Neural cell (in vitro differentiated cells): ENCODE data around the gene TMEM260. TPM values are rescaled to one million over a fixed set of nuclear protein-coding genes. Genes with fewer than 3 reads are reported as not detected.

Experiments used
- H2AFZ ChIP-seq: fragments of 200-600, 300-800 bp; sonication (generic), shearing (Covaris generic); 2 replicates; pipeline ENCODE4 v1.6.0; 2014; ENCODE audit warnings: low read depth, mild to moderate bottlenecking, antibody characterized with exemption, low read length, moderate library complexity
- H3F3A ChIP-seq: fragments of 200-600 bp; shearing (Covaris generic); 2 replicates; pipeline ENCODE4 v1.6.1; 2016; ENCODE audit warnings: mild to moderate bottlenecking, moderate library complexity, mixed read lengths, antibody characterized with exemption, low read length; ENCODE audit not compliant: insufficient read depth, poor library complexity, severe bottlenecking
- H3K27ac ChIP-seq: fragments of 200-600, 300-800 bp; sonication (generic), shearing (Covaris generic); 2 replicates; pipeline ENCODE4 v1.5.1; 2014; ENCODE audit warnings: mild to moderate bottlenecking, low read length, moderate library complexity
- H3K27me3 ChIP-seq: fragments of 300-800, 200-600 bp; sonication (generic), shearing (Covaris generic); 2 replicates; pipeline ENCODE4 v1.6.0; 2014; ENCODE audit warnings: mild to moderate bottlenecking, low read depth, low read length, moderate library complexity; ENCODE audit not compliant: insufficient read depth
- H3K36me3 ChIP-seq: fragments of 300-800, 200-600 bp; sonication (generic), shearing (Covaris generic); 2 replicates; pipeline ENCODE4 v1.5.1; 2014; ENCODE audit warnings: mild to moderate bottlenecking, antibody characterized with exemption, low read length, moderate library complexity; ENCODE audit not compliant: insufficient read depth
- H3K4me2 ChIP-seq: fragments of 300-800, 200-600 bp; sonication (generic), shearing (Covaris generic); 2 replicates; pipeline ENCODE4 v1.6.0; 2014; ENCODE audit warnings: mild to moderate bottlenecking, low read length
- H3K4me3 ChIP-seq: fragments of 300-800, 200-600 bp; sonication (generic), shearing (Covaris generic); 2 replicates; pipeline ENCODE4 v1.5.1; 2014; ENCODE audit warnings: mild to moderate bottlenecking, low read length, moderate library complexity
- H3K79me2 ChIP-seq: fragments of 200-600 bp; shearing (Covaris generic); replicated peaks from 2 replicates; pipeline ENCODE4 v1.6.0; 2014; ENCODE audit warnings: mild to moderate bottlenecking, low read length, moderate library complexity; ENCODE audit not compliant: insufficient read depth
- H3K9ac ChIP-seq: fragments of 300-800, 200-600 bp; sonication (generic), shearing (Covaris generic); 2 replicates; pipeline ENCODE4 v1.6.1; 2016; ENCODE audit warnings: mild to moderate bottlenecking, low read length, mixed read lengths
- H3K9me2 ChIP-seq: fragments of 200-600 bp; shearing (Covaris generic); 2 replicates; pipeline ENCODE4 v1.6.1; 2016; ENCODE audit warnings: mild to moderate bottlenecking, low read length, mixed read lengths; ENCODE audit not compliant: insufficient read depth
- H3K9me3 ChIP-seq: fragments of 200-600, 300-800 bp; sonication (generic), shearing (Covaris generic); 2 replicates; pipeline ENCODE4 v1.6.1; 2016; ENCODE audit warnings: mild to moderate bottlenecking, mixed run types, low read length, moderate library complexity, mixed read lengths
- H4K20me1 ChIP-seq: fragments of 200-600 bp; shearing (Covaris generic); 2 replicates; pipeline ENCODE4 v1.6.1; 2016; ENCODE audit warnings: mild to moderate bottlenecking, mixed run types; ENCODE audit not compliant: insufficient read depth
- CTCF ChIP-seq: fragments of 450-650 bp; IDR thresholded peaks from 2 replicates; pipeline ENCODE4 v1.5.1; 2014; ENCODE audit warnings: antibody characterized with exemption, mild to moderate bottlenecking, moderate library complexity; ENCODE audit not compliant: poor library complexity, severe bottlenecking
- EP300 ChIP-seq: fragments of 450-650 bp; conservative IDR thresholded peaks from 2 replicates; pipeline ENCODE4 v1.6.1; 2014; ENCODE audit warnings: antibody characterized with exemption, mild to moderate bottlenecking, moderate library complexity; ENCODE audit not compliant: poor library complexity, severe bottlenecking
- EZH2 ChIP-seq: fragments of 200-600, 300-800 bp; shearing (Covaris generic), sonication (generic); IDR thresholded peaks from 2 replicates; pipeline ENCODE4 v1.6.1; 2014; ENCODE audit warnings: antibody characterized with exemption, low read length, borderline replicate concordance, mild to moderate bottlenecking; ENCODE audit not compliant: insufficient read depth, poor library complexity, severe bottlenecking
- MXI1 ChIP-seq: fragments of 450-650 bp; conservative IDR thresholded peaks from 2 replicates; pipeline ENCODE4 v1.6.1; 2014; ENCODE audit warnings: antibody characterized with exemption, mild to moderate bottlenecking; ENCODE audit not compliant: poor library complexity, severe bottlenecking
- POLR2AphosphoS5 ChIP-seq: IDR thresholded peaks from 2 replicates; pipeline ENCODE4 v1.6.1; 2012
- RAD21 ChIP-seq: fragments of 450-650 bp; conservative IDR thresholded peaks from 2 replicates; pipeline ENCODE4 v1.6.1; 2014; ENCODE audit warnings: antibody characterized with exemption, mild to moderate bottlenecking, moderate library complexity
- SMC3 ChIP-seq: fragments of 450-650 bp; conservative IDR thresholded peaks from 2 replicates; pipeline ENCODE4 v1.6.1; 2014; ENCODE audit warnings: antibody characterized with exemption, mild to moderate bottlenecking, moderate library complexity; ENCODE audit not compliant: poor library complexity
- TAF1 ChIP-seq: IDR thresholded peaks from 2 replicates; pipeline ENCODE4 v1.6.1; 2012; ENCODE audit warnings: low read depth
- polyA plus RNA-seq: library from polyadenylated mRNA; depleted of rRNA; stranded (reverse); fragments of >200 nt; gene quantifications from 2 replicates; pipeline ENCODE4 v1.2.3, GENCODE V29; 2014
- TF ChIP-seq, protein P1 (sequence below): IDR thresholded peaks from 2 replicates; pipeline ENCODE4 v1.6.1; 2012; ENCODE audit warnings: borderline replicate concordance

Gene TMEM260
- polyA plus RNA-seq, 1 donor from 2014 or later = 67.0 TPM

DNA sequence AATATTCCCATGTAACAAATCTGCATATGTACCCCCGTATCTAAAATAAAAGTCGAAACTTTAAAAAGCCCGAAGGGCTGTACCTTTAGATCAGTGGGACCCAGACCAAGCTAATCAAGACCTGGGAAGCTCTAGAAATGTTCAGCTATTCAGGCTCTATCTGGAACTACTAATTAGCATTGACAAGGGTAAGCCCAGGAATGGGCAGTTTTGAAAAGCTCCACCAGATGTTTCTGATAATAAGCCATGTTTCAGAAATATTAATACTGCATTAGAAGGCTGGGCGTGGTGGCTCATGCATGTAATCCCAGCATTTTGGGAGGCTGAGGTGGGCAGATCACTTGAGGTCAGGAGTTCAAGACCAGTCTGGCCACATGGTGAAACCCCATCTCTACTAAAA, 20.4 kb upstream of the TMEM260 start:
- Histone ChIP-seq H3K4me3 (no peak overlapping the region), H3K79me2 (no peaks in the 10 kb centered on the region), H3K27ac (no peak overlapping the region), H3K27me3 (no peaks in the 10 kb centered on the region), H3K9me3 (no peaks in the 10 kb centered on the region), H3F3A (no peaks in the 10 kb centered on the region), H2AFZ (no peak overlapping the region), H3K9ac (no peak overlapping the region), H3K9me2 (no peaks in the 10 kb centered on the region), H3K36me3 (no peaks in the 10 kb centered on the region), H3K4me2 (no peak overlapping the region), H4K20me1 (no peaks in the 10 kb centered on the region)
- TF ChIP-seq, protein P1, sequence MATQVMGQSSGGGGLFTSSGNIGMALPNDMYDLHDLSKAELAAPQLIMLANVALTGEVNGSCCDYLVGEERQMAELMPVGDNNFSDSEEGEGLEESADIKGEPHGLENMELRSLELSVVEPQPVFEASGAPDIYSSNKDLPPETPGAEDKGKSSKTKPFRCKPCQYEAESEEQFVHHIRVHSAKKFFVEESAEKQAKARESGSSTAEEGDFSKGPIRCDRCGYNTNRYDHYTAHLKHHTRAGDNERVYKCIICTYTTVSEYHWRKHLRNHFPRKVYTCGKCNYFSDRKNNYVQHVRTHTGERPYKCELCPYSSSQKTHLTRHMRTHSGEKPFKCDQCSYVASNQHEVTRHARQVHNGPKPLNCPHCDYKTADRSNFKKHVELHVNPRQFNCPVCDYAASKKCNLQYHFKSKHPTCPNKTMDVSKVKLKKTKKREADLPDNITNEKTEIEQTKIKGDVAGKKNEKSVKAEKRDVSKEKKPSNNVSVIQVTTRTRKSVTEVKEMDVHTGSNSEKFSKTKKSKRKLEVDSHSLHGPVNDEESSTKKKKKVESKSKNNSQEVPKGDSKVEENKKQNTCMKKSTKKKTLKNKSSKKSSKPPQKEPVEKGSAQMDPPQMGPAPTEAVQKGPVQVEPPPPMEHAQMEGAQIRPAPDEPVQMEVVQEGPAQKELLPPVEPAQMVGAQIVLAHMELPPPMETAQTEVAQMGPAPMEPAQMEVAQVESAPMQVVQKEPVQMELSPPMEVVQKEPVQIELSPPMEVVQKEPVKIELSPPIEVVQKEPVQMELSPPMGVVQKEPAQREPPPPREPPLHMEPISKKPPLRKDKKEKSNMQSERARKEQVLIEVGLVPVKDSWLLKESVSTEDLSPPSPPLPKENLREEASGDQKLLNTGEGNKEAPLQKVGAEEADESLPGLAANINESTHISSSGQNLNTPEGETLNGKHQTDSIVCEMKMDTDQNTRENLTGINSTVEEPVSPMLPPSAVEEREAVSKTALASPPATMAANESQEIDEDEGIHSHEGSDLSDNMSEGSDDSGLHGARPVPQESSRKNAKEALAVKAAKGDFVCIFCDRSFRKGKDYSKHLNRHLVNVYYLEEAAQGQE = no peak
- no peak for TF ChIP-seq MXI1
- no peak for TF ChIP-seq EZH2
- TF ChIP-seq RAD21 = no peak
- TF ChIP-seq TAF1 = no peak
- TF ChIP-seq EP300 = no peak
- no peak for TF ChIP-seq CTCF
- no peak for TF ChIP-seq SMC3
- no peak for TF ChIP-seq POLR2AphosphoS5

DNA sequence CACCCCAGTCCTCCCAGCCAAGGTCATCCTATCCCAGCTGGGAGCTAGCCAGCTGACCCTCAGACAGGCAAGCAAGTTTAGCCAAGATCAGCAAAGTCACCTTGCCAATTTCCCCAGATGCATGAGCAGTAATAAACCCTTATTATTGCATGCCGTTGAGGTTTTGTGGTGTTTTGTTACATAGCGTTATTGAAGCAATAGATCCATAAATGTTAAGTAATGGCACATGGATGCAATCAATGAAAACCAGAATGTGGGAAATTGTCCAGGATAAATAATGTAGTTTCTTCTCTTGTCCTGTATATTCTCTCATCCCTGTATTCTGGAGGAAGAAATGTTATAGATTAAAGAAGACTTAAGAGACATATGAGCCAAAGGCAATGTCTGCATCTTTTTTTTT, 18.0 kb upstream of the TMEM260 start:
- Histone ChIP-seq H3K36me3 (no peaks in the 10 kb centered on the region), H3K9ac (no peak overlapping the region), H3K79me2 (no peaks in the 10 kb centered on the region), H3K27me3 (no peaks in the 10 kb centered on the region), H3K9me2 (no peaks in the 10 kb centered on the region), H3K4me3 (no peak overlapping the region), H3F3A (no peaks in the 10 kb centered on the region), H4K20me1 (no peaks in the 10 kb centered on the region), H3K9me3 (no peaks in the 10 kb centered on the region), H3K27ac (no peak overlapping the region), H2AFZ (no peak overlapping the region), H3K4me2 (no peak overlapping the region)
- TF ChIP-seq RAD21 (no peak), MXI1 (no peak), EP300 (no peak)

- H3K27me3 ChIP-seq = no peaks in the 10 kb centered on the region
- H3F3A ChIP-seq = no peaks in the 10 kb centered on the region
- no peaks in the 10 kb centered on the region for H4K20me1 ChIP-seq
- TF ChIP-seq, protein P1 = no peak
- TF ChIP-seq CTCF (no peak), EP300 (no peak), RAD21 (no peak), POLR2AphosphoS5 (no peak), MXI1 (no peak), TAF1 (no peak), SMC3 (no peak), EZH2 (no peak)
- H3K27ac ChIP-seq = no peak overlapping the region
- no peaks in the 10 kb centered on the region for H3K9me2 ChIP-seq
- H3K4me2 ChIP-seq = no peak overlapping the region
- H3K9ac ChIP-seq = no peak overlapping the region
- no peaks in the 10 kb centered on the region for H3K36me3 ChIP-seq
- no peak overlapping the region for H3K4me3 ChIP-seq
- H3K79me2 ChIP-seq = no peaks in the 10 kb centered on the region
- H3K9me3 ChIP-seq = no peaks in the 10 kb centered on the region
- no peak overlapping the region for H2AFZ ChIP-seq
Measured at GRCh38 chr14:56562883-56563282, 16.7 kb upstream of the TMEM260 start.
